ENCODE measurements around the gene PLPPR2. TPM values are rescaled to one million over a fixed set of nuclear protein-coding genes. Genes with fewer than 3 reads are reported as not detected.
A peak's percentile ranks its signal among the peaks of the same experiment; 100 is the strongest.
"Not testable (repeated sequence)": the region's sequence is repeated elsewhere in the genome, so short reads cannot be mapped to it uniquely, and the experiment has no call there.

The PLPPR2 gene
- polyA plus RNA-seq (2013), result 3.7 and 3.9 TPM in 2 replicates

- Histone ChIP-seq H3K79me1 (ENCODE audit: low read length) (no peaks in the 10 kb centered on the region), H4K8ac (ENCODE audit: low read depth, low read length) (peak within 1 kb of the TSS; percentile 68), H2BK120ac (ENCODE audit: insufficient read depth, low read length, poor library complexity) (no peak within 1 kb of the TSS), H3K36me3 (ENCODE audit: control insufficient read depth in 1 of 2, insufficient read depth in 2 of 2, low read length in 2 of 2) (no peaks in the 10 kb centered on the region), H2BK5ac (ENCODE audit: low read depth, low read length, poor library complexity) (no peak within 1 kb of the TSS), H4K91ac (ENCODE audit: low read depth, low read length) (no peak within 1 kb of the TSS), H3K4me3 (ENCODE audit: low read depth, low read length) (peak within 1 kb of the TSS; percentile 44), H2AFZ (ENCODE audit: insufficient read depth, low read length, poor library complexity) (no peak within 1 kb of the TSS), H3K4ac (ENCODE audit: low read depth, low read length) (no peak within 1 kb of the TSS), H3K9ac (ENCODE audit: low read length) (no peak within 1 kb of the TSS), H3K79me2 (ENCODE audit: control insufficient read depth, insufficient read depth, low read length, poor library complexity) (no peaks in the 10 kb centered on the region), H3K4me2 (ENCODE audit: low read length) (peak within 1 kb of the TSS; percentile 60), H4K12ac (ENCODE audit: low read depth, low read length) (no peak within 1 kb of the TSS), H2AK5ac (ENCODE audit: low read length) (no peak within 1 kb of the TSS), H3K27me3 (ENCODE audit: insufficient read depth, low read length) (no peaks in the 10 kb centered on the region), H2BK12ac (ENCODE audit: low read length) (no peak within 1 kb of the TSS), H3K14ac (ENCODE audit: low read length) (no peak within 1 kb of the TSS), H3K18ac (ENCODE audit: low read length) (no peak within 1 kb of the TSS), H3K23ac (ENCODE audit: low read length) (no peak within 1 kb of the TSS), H3K27ac (ENCODE audit: low read depth, low read length) (no peak within 1 kb of the TSS), H3K9me3 (ENCODE audit: insufficient read depth, low read depth, low read length) (peaks cover 6% of the 10 kb centered on the region), H3K4me1 (ENCODE audit: control insufficient read depth in 1 of 2, insufficient read depth in 2 of 2, low read length in 2 of 2) (peaks cover 0 to 6% of the 10 kb centered on the region in 2 experiments)
- no CpG with 5 or more reads among the region's 62 CpGs for WGBS (ENCODE audit: extremely low coverage, insufficient coverage, insufficient read length)
- peak; percentile 88 to 93 for DNase-seq
These were observed at the start of gene PLPPR2 for GRCh38 chr19:11355160-11356073. Gene PLPPR2, plus strand, starts transcription at chr19:11355432. Its CDS starts 2,242 bp downstream, at chr19:11357674.

- H3K4me1 ChIP-seq (ENCODE audit: control insufficient read depth in 1 of 2, insufficient read depth in 2 of 2, low read length in 2 of 2), result no peaks in the 10 kb centered on the region
- H3K27ac ChIP-seq (ENCODE audit: low read depth, low read length), result no peak overlapping the region
- H3K4me2 ChIP-seq (ENCODE audit: low read length), result no peak overlapping the region
- H2AFZ ChIP-seq (ENCODE audit: insufficient read depth, low read length, poor library complexity), result no peak overlapping the region
- H3K14ac ChIP-seq (ENCODE audit: low read length), result no peak overlapping the region
- H2BK120ac ChIP-seq (ENCODE audit: insufficient read depth, low read length, poor library complexity), result no peak overlapping the region
- WGBS (ENCODE audit: extremely low coverage, insufficient coverage, insufficient read length), result no CpG with 5 or more reads among the region's 9 CpGs
- no peaks in the 10 kb centered on the region for H3K79me2 ChIP-seq (ENCODE audit: control insufficient read depth, insufficient read depth, low read length, poor library complexity)
- no peak overlapping the region for H3K18ac ChIP-seq (ENCODE audit: low read length)
- no peaks in the 10 kb centered on the region for H3K36me3 ChIP-seq (ENCODE audit: control insufficient read depth in 1 of 2, insufficient read depth in 2 of 2, low read length in 2 of 2)
- no peaks in the 10 kb centered on the region for H3K27me3 ChIP-seq (ENCODE audit: insufficient read depth, low read length)
- no peak overlapping the region for H3K9ac ChIP-seq (ENCODE audit: low read length)
- no peak overlapping the region for H4K8ac ChIP-seq (ENCODE audit: low read depth, low read length)
- H3K23ac ChIP-seq (ENCODE audit: low read length), result no peak overlapping the region
- no peaks in the 10 kb centered on the region for H3K79me1 ChIP-seq (ENCODE audit: low read length)
- H3K9me3 ChIP-seq (ENCODE audit: insufficient read depth, low read depth, low read length), result no peaks in the 10 kb centered on the region
- DNase-seq, result no peak
- H2AK5ac ChIP-seq (ENCODE audit: low read length), result no peak overlapping the region
- no peak overlapping the region for H4K12ac ChIP-seq (ENCODE audit: low read depth, low read length)
- no peak overlapping the region for H2BK12ac ChIP-seq (ENCODE audit: low read length)
- H2BK5ac ChIP-seq (ENCODE audit: low read depth, low read length, poor library complexity), result no peak overlapping the region
- no peak overlapping the region for H4K91ac ChIP-seq (ENCODE audit: low read depth, low read length)
- H3K4me3 ChIP-seq (ENCODE audit: low read depth, low read length), result no peak overlapping the region
- no peak overlapping the region for H3K4ac ChIP-seq (ENCODE audit: low read depth, low read length)
These were observed 48.9 kb upstream of the PLPPR2 start for GRCh38 chr19:11306337-11306736.

DNA sequence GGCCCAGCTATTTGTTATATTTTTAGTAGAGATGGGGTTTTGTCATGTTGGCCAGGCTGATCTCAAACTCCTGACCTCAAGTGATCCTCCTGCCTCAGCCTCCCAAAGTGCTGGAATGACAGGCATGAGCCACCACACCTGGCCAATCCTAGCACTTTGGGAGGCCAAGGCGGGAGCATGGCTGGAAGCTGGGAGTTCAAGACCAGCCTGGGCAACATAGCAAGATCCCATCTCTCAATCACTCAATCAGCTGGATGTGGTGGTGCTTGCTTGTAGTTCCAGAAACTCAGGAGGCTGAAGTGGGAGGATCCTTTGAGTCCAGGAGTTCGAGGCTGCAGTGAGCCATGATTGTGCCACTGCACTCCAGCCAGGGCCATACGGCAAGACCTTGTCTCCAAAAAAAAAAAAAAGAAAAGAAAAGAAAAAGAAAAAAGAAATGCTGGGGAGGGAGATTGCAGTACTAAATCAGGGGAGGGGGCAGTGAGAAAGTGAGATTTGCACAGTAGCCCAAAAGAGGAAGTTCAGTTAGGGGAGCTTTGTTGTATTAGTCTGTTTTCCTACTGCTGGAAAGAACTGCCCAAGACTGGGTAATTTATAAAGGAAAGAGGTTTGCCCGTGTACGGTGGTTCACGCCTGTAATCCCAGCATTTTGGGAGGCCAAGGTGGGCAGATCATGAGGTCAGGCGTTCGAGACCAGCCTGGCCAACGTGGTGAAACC is 34.8 kb upstream of the PLPPR2 start:
- not testable (repeated sequence) for H3K18ac ChIP-seq (ENCODE audit: low read length); H2BK120ac ChIP-seq (ENCODE audit: insufficient read depth, low read length, poor library complexity); H3K9ac ChIP-seq (ENCODE audit: low read length); H3K4me3 ChIP-seq (ENCODE audit: low read depth, low read length); H2BK12ac ChIP-seq (ENCODE audit: low read length); H2BK5ac ChIP-seq (ENCODE audit: low read depth, low read length, poor library complexity); H4K8ac ChIP-seq (ENCODE audit: low read depth, low read length); H3K27ac ChIP-seq (ENCODE audit: low read depth, low read length); H4K91ac ChIP-seq (ENCODE audit: low read depth, low read length); H4K12ac ChIP-seq (ENCODE audit: low read depth, low read length); H3K27me3 ChIP-seq (ENCODE audit: insufficient read depth, low read length); H3K9me3 ChIP-seq (ENCODE audit: insufficient read depth, low read depth, low read length); H3K79me2 ChIP-seq (ENCODE audit: control insufficient read depth, insufficient read depth, low read length, poor library complexity); DNase-seq; H2AK5ac ChIP-seq (ENCODE audit: low read length); H3K4ac ChIP-seq (ENCODE audit: low read depth, low read length); H3K14ac ChIP-seq (ENCODE audit: low read length); H3K4me1 ChIP-seq (ENCODE audit: control insufficient read depth in 1 of 2, insufficient read depth in 2 of 2, low read length in 2 of 2); H3K4me2 ChIP-seq (ENCODE audit: low read length); H3K79me1 ChIP-seq (ENCODE audit: low read length); H3K23ac ChIP-seq (ENCODE audit: low read length); H3K36me3 ChIP-seq (ENCODE audit: control insufficient read depth in 1 of 2, insufficient read depth in 2 of 2, low read length in 2 of 2); H2AFZ ChIP-seq (ENCODE audit: insufficient read depth, low read length, poor library complexity)
- WGBS (ENCODE audit: extremely low coverage, insufficient coverage, insufficient read length), result no CpG with 5 or more reads among the region's 9 CpGs

- H2BK5ac ChIP-seq (ENCODE audit: low read depth, low read length, poor library complexity), result no peak overlapping the region
- H3K4me1 ChIP-seq (ENCODE audit: control insufficient read depth in 1 of 2, insufficient read depth in 2 of 2, low read length in 2 of 2), result peaks cover 0 to 10% of the 10 kb centered on the region in 2 experiments
- H3K18ac ChIP-seq (ENCODE audit: low read length), result no peak overlapping the region
- no peaks in the 10 kb centered on the region for H3K79me1 ChIP-seq (ENCODE audit: low read length)
- H4K8ac ChIP-seq (ENCODE audit: low read depth, low read length), result no peak overlapping the region
- DNase-seq, result peak; percentile 35 to 63
- no peak overlapping the region for H3K4me2 ChIP-seq (ENCODE audit: low read length)
- H2AK5ac ChIP-seq (ENCODE audit: low read length), result no peak overlapping the region
- peaks cover 0 to 2% of the 10 kb centered on the region in 2 experiments for H3K36me3 ChIP-seq (ENCODE audit: control insufficient read depth in 1 of 2, insufficient read depth in 2 of 2, low read length in 2 of 2)
- H3K79me2 ChIP-seq (ENCODE audit: control insufficient read depth, insufficient read depth, low read length, poor library complexity), result no peaks in the 10 kb centered on the region
- no peaks in the 10 kb centered on the region for H3K27me3 ChIP-seq (ENCODE audit: insufficient read depth, low read length)
- H4K91ac ChIP-seq (ENCODE audit: low read depth, low read length), result no peak overlapping the region
- H3K14ac ChIP-seq (ENCODE audit: low read length), result no peak overlapping the region
- no peak overlapping the region for H2BK12ac ChIP-seq (ENCODE audit: low read length)
- H3K4ac ChIP-seq (ENCODE audit: low read depth, low read length), result no peak overlapping the region
- H3K9me3 ChIP-seq (ENCODE audit: insufficient read depth, low read depth, low read length), result peaks cover 1% of the 10 kb centered on the region
- no peak overlapping the region for H2BK120ac ChIP-seq (ENCODE audit: insufficient read depth, low read length, poor library complexity)
- no peak overlapping the region for H2AFZ ChIP-seq (ENCODE audit: insufficient read depth, low read length, poor library complexity)
- H3K27ac ChIP-seq (ENCODE audit: low read depth, low read length), result no peak overlapping the region
- no peak overlapping the region for H3K23ac ChIP-seq (ENCODE audit: low read length)
- H3K4me3 ChIP-seq (ENCODE audit: low read depth, low read length), result no peak overlapping the region
- no peak overlapping the region for H3K9ac ChIP-seq (ENCODE audit: low read length)
- no peak overlapping the region for H4K12ac ChIP-seq (ENCODE audit: low read depth, low read length)
- WGBS (ENCODE audit: extremely low coverage, insufficient coverage, insufficient read length), result no CpG with 5 or more reads among the region's 14 CpGs
These were observed 33.8 kb upstream of the PLPPR2 start for GRCh38 chr19:11321191-11322126.

Data from trophoblast cell (in vitro differentiated cells and primary cell).